DMS153 treated with DMSO at 0.1 percent for 48 hours (cell line): ENCODE results near the gene SPON1.

Experiments
- DNase-seq: peaks from one replicate; lab custom pipeline; 2025; ENCODE audit not compliant: unreplicated experiment; lab: John Stamatoyannopoulos, UW

Gene SPON1

DNA sequence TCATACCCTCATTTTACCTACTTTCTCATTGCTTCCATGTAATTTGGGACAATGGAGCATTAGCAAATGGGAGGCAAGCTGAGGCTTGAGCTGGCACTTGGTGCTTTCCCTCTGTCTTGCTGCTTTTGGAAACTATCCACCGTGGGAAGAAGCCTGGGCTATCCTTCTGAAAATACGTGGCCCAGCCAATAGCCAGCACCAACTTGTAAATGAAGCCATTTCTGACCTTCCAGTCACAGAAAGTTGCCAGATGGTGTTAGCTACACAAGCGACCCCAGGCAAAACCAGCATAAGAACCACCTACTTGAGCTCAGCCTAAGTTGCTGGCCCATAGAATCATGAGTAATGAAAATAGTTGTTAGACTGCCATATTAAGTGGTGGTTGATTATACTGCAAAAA lies 18.5 kb upstream of the SPON1 start:
- no peak for DNase-seq

DNA sequence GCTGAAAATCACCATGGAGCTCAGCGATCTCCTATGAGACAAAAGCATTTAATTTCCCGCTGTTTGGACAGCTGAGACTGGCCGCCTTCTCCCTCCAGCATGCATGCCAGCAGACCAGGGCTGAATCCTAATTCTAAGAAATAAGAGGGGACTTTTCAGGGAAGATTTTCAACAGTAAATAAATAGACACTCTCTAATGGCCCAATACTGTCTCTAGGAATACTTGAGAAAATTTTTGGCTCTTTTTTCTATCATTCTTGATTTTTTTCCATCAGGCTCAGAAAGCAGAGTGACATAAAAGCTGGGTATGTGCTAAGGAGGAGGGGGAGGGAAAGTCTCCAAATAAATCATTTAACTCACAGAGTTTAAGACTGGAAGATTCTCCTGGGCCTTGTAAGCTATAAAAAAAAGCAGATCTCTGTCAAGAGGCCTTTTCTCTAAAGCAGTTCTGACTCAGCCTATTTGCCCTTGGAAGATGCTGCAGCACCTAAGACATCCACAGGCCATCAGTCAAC lies 17.6 kb upstream of the SPON1 start:
- no peak for DNase-seq

DNA sequence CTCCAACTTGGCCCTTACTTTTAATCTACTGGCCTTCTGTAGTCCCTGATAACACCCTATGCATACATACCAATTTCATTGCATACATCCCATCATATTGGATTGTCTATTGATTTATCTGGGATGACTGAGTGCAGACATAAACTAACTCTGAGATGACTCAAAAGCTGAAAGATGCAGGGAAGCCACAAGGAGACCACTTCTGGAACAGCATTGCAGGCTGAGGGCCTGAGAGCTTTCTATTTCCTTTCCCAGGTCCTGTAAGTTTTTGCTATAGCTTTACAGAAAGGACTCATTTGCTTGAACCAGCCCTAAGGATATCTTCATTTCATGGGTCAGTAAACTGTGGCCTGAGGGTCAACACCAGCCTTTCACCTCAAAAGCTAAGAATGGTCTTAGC lies 15.1 kb upstream of the SPON1 start:
- DNase-seq = no peak

DNA sequence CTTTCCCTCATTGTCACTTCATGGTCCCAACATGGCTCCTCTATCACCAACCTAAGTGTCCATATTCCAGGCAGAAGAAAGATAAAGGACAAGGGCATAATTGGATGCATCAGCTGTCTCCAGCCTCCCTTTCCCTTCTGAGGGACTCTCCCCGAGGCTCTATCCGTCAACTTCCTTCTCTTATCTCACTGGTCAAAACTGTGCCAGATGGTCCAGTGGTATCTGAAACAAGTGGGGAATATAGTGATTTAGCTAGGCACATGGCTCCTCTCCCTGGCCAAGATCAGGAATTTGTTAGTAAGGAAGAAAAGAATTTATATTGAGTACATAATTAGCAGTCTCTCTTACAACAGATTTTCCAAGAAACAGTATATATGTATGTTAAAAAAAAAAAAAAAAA lies 12.6 kb upstream of the SPON1 start:
- no peak for DNase-seq

DNA sequence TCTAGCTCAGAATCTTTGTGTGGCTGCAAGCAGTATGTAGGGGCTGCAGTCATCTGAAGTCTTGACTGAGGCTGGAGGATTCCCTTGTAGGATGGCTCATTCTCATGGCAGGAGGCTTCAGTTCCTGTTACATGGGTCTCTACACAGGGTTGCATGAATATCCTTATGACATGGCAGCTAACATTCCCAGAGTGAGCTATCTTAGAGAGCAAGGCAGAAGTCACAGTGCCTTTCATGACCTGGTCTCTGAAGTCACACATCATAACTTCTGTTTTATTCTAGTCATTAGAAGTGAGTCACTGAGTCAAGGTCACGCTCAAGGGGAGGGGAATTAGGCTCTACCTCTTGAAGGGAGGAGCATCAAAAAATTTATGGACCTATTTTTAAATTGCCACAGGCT lies 10.3 kb upstream of the SPON1 start:
- no peak for DNase-seq

DNA sequence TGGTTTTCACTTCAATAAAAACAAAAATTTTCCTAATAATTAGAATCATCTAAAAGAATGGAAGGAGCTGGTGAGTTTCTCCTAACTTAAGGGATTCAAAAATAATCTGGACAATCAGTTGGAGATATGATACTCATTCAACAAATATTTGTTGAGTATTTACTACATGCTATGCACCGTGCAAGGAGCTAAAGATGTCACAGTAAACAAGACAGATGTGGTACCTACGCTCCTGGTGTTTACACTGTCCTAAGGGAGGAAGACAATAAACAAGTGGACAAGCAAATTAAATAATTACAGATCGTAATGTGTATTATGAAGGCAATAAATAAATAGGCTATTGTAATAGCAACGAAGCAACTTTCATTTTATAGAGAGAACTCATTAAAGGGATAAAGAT lies 9.9 kb upstream of the SPON1 start:
- no peak for DNase-seq

DNA sequence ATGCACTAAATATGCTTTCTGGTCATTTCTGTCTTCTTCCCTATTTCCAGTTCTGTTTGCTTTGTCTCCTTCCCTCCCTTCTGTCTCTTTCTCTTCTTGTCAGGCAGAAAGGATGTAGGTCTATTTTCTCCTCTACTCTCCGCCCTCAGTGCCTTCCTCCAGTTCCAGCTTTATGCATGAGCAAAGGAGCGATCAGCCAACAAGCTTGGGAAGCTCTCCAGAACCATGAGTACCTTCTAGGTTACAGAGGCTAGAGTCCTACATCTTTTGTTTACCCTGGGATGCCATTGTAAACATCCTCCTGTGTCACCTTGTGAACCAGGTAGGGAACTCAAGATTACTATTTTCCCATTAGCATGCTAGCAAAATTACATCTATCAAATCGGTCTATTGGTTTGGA lies 7.9 kb upstream of the SPON1 start:
- DNase-seq = no peak

DNA sequence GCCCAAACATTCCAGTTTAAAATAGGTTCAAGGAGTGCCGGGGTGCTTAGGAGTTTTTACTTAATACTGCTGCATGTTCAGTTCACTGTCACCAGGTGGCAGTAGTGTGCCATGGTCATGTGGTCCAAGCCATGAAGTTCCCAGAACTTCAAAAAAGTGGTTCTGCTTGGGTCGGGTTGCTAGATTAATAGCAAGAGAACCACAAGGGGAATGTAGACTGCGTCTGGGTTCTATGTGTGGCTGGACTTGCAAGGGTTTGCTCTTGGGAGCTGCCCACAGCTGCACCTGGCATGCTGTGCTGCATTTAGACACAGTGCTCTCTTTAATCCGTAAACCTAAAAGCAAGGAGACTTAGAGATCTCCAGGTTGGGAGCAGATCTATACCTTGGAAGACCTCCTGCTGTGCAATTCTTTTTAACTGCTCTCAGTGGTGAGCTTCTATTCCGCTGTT lies 6.5 kb upstream of the SPON1 start:
- peak; percentile 47 for DNase-seq

DNA sequence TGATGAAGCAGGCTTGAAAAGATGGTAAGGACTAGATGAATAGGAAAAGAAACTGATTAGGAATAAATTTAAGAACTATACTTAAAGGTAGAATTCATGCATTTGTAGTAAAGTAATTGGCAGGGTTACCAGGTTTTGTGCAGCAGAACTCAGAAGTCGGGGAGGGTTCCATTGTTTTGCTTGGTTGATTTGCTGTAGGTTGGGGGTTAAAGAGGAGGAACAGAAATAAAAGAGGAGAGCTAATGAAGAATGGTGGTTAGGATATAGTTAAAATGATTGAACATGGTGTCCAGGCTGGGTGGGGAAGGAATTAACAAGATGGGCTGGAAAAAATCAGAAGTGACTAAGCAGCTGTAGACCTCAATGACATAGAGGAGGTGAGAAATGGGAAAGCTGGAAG lies 5.5 kb upstream of the SPON1 start:
- no peak for DNase-seq

DNA sequence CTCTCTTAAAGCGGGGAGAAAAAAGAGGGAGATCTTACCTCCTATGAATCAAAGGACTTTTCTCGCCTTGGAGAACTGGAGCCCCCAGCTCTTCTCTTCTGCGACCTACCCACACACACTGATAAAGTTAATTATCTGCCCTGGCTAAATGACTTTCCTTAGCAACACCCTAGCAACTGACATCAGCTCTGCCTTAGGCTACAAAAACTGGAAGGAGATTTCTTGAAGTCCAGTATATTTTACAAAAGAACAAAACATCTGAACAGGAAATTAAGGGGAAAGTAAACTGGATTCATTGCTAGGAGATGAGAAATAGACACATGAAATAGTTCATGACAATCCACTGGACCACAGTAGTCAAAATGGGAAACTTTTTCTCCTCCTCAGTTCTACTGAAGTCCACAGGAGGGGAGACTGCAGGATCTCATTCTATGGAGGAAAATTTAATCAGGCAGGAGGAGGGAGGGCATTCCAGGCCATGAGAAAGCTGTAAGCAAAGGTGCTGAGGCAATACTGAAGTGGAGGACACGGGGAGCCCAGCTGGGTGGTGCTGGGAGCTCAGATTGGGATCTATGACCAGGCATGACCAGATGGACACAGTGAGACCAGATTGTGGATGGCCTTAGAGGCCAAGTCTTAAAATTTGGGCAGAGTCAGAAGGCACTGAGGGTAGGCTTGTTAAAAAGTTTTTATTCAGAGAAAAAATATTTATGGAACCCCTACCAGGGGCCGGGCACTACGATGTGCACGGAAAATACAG lies 3.7 kb upstream of the SPON1 start:
- DNase-seq = no peak

DNA sequence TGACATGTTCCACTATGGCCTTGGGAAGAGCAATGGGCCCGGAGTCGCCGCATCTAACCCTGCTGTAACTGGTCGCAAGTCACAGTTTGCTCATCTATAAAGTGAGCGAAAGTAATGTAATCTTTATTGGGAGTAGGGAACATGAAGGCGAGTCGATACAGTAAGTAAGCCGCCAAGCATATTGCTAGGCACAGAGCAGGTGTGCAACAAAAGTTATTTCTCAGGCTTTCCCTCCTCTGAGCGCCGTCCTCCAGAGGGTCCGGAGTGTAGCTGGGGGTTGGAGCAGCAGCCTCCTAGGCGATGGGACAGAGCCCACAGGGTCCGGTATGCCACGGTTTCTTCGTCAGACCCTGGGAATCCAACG lies 343 bp upstream of the SPON1 start:
- DNase-seq = no peak

DNA sequence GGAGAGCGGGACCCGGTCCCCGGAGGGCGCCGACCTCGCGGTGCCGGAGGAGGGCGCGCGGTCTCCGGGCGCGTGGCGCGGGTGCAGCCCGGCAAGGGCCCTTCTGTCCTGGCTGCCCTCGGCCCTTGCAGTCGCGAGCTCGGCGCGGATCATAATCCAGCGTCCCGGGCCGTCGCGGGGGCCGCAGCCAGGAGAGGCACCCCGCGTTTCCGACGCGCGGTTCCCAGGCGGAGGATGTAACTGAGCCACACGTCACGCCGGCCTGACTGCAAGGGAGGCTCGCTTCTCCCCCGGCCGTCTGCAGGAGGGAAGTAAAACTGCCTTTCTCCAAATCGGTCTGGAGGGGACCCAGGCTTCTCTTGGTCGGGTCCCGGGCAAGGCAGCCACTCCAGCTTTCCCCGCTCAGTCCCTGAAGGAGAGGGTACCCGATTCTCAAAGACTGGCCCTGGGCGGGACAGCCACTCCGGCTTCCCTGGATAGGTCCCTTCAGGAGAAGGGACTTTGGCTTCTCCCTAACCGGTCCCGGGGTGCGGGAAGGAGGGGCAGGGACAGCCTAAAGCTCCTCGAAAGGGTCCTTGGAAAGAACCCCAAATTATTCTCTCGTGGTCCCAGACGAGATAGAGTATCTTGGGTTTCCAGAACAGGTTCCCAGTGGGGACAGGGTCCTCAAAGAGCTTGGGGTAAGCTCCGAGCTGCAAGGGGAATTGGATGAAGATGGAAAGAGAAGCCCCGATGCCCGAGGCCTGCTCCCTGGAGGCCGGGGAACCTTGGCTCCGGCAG lies 836 bp downstream of the SPON1 start:
- DNase-seq = no peak

DNA sequence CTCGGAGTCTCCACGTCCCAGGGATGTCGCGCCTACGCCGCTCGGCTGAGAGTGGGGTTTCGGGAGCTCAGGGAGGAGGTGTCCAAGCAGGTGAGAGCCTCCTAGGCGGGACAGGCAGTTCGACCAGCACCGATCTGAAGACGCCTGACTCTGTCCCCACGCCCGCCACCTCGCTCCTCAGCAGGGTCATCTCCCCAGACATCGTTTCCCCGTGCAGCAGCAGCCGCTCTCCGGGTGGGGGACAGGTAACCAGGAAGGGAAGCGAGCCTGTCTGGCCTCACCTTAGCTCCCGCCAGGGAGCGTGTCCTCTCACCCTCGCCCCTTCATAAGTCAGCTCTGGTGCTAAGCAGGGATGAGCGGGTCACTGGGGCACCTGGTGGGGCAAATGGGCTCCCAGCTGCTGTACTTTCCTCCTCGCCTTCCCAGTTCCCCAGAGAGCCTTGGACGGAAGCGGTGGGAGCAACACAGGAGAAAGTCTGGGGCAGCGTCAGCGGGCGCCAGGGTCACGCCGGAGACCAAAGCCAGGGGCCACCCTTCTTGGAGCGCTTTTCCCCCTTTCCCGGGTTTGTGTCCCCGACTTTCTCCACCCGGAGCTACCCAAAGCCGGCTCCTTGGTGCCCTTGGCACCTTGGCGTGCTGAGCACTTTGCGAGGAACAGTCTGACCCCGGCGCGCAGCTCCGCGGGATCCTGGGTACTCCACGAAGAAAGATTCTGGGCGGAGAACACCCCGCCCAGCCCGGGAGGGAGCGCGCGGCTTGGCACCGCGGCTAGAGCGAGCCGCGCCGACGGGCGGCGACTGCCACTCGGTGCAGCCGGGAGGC lies 1.6 kb downstream of the SPON1 start:
- no peak for DNase-seq

DNA sequence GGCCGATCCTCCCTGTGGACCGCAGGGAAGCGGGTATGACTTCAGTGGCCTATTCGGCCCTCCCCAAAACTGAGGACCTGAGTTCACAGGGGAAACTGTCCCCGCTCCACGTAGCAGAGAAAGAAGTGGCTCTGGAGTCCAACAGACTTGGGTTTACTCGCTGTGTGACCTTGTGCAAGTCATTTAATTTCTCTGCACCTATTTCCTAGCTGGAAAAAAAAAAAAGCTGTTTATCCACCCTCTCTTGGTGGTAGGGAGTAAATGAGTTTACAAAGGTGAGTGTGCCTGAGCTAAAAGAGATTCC lies 2.2 kb downstream of the SPON1 start:
- no peak for DNase-seq

DNA sequence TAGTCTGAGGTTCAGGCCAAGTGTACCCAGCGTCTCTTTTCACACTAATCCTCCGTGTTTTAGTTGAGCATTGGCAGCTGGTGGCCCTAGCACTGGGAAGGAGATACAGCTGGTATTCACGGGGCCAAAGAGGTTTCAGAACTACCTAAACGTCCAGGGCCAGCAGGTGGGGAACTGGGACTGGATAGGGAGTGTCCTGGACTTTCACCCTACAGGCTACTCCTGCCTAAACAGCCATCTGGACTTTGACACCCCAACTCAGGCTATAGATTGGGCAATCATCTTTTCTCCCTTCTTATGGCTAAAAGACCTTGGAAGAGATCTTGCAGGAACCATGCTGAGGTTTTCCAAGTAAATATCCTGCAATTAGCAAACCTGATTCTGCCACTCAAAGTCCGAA lies 2.8 kb downstream of the SPON1 start:
- no peak for DNase-seq

DNA sequence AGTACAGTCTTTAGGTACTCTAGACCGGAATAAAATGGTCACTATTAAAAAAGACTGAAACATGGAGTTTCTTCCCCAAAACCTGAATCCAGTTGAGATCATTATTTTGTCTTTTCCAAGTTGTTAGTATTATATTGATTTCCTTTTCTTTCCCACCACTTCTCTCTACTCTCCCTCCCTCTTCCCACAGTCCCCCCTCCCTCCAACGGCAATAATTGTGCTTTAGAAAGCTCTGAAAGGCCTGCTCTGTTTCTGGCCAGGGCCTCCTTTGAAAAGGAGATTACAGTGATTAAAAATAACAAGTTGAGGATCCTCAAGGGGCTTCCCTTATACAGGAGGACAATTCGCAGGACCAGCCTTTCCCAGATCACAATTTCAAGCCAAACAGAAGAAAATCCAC lies 3.5 kb downstream of the SPON1 start:
- no peak for DNase-seq

DNA sequence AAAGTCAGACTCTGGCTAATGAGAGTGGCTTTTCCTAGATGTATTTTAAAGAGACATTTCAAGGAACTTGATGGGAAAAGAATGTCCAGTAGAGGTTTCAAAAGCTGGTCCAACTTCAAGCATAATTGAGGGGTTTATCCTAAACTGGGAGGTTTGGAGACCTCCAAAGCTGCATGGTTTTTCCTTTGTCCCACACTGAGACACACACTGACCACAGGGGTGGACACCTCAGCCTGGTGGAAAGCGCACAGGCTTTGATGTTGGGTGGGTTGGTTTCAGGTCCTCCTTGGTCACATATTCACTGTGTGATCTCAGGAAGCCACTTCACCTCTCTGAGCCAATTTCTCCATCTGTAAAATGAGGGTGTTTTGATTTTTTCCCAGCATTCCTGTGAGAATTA lies 4.0 kb downstream of the SPON1 start:
- DNase-seq = no peak

DNA sequence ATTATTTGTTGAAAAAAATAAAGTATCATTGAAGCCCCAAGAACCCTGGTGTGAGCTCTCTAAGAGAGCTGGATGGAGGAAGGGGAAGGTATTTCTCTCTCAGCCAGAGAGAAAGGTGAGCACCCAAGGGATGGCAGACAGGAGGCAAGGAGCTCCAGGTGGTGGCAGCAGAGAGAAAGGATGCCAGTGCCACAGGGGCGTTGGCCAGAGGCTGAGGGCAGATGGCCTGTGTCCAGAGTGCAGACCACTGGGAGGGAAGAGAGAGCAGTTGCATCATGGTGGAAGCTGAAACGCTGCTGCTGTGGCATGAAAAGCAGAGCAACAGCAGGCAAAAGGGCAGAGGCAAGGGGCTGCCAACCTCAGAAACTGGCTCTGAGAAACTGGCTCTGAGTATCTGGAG lies 8.5 kb downstream of the SPON1 start:
- DNase-seq = peak; percentile 43

DNA sequence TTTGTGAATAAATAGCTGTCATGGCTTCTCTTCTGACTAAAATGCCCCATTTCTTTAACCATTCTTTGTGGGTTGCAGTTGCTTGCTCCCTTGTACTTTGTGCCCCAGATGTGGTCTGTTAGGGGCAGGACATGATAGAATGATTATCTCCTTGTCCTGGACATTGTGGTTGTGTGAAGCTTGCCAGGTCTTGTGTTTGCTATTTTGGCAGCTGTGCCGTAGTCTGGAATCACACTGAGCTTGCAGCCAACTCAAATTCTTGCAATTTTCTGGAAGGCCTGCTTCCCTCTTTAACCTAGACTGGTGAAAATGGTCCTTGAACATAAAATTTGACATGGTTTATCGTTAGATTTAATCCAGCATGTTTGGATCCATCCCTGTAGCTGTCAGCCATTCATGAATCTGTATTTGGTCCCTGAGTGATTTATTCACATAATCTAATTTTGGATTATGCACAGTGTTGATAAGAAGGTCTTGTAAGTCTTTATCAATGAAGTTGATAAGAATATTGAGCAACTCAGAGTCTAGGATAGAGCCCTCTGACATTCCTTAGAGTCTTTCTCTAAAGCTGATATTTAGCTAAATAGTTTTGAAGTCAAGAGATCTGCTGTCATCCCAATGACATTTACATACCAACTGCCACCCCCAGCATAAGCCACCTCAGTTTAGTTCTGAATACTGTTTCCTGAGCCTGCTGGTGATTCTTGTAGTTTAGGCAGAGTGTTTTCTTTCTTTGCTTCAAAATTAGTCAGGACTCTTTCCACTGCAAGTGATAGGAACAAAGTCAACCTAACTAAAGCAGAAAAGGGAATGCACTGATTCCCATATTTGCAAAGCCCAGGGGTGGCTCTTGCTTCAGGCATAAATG lies 9.8 kb downstream of the SPON1 start:
- DNase-seq = no peak

DNA sequence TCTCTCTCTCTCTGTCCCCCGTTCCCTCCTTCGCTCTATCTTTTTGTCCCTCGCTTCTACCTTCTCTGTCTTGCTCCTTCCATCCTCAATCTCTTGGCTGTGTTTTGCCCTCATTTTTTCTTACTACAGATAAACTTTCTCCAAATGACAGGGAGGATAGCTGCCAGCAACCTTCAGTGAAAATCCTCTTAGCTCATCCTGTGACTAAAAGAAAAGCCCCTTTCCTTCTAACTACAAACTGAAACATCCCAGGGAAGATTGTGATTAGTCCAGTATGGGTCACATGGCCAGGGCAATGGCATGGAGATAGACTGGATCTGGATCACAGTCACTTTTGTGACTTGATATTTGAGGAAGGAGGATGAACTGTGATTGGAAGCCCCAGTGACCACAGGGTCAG lies 10.4 kb downstream of the SPON1 start:
- no peak for DNase-seq

DNA sequence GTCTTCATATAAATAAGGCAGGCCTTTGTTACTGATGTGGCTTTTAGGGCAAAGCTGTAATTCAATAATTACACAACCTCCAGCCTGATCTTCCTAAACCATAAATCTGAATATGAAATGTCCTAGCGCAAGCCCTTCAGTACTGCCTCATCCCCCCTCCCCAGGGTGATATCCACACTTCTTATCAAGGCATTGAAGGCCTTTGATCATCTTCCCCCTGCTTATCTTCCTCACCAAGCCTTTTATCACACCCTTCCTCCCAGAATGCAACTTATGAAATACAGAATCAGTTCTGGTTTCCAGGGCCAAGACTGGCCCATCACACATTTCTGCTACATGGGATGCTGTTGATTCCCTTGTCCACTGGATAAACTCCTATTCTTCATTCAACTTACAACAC lies 12.1 kb downstream of the SPON1 start:
- DNase-seq = no peak
